ENCODE measurements around the gene ISCA2. TPM values are rescaled to one million over a fixed set of nuclear protein-coding genes. Genes with fewer than 3 reads are reported as not detected.

The ISCA2 gene
- total RNA-seq, 2 experiments from 2014 or later, result 38.4 to 50.0 TPM

GRCh38 chr14:74519316-74520074 is 25.9 kb downstream of the ISCA2 start:
- Histone ChIP-seq H2AFZ (ENCODE audit: low read length) (no peak overlapping the region), H3K9me3 (ENCODE audit: low read length) (no peaks in the 10 kb centered on the region), H3K79me2 (ENCODE audit: insufficient read depth, low read depth, low read length) (no peaks in the 10 kb centered on the region), H4K20me1 (ENCODE audit: insufficient read depth, low read length) (no peaks in the 10 kb centered on the region), H3K9me2 (ENCODE audit: insufficient read depth, low read length) (no peaks in the 10 kb centered on the region), H3K4me1 (ENCODE audit: insufficient read depth, low read length, poor library complexity, severe bottlenecking) (no peaks in the 10 kb centered on the region), H3K27ac (ENCODE audit: low read depth, low read length, poor library complexity, severe bottlenecking) (no peak overlapping the region), H3K4me3 (ENCODE audit: low read depth, low read length, poor library complexity, severe bottlenecking) (no peak overlapping the region), H3K4me2 (ENCODE audit: low read length) (no peak overlapping the region), H3K36me3 (ENCODE audit: insufficient read depth, low read length) (no peaks in the 10 kb centered on the region)
- intact Hi-C loops (cut with micrococcal nuclease; ENCODE audit: unreplicated experiment), result no loop called here
- BruUV-seq (replicated peaks), result no TSS peak
- ChIA-PET CTCF (ENCODE audit: unreplicated experiment) (no interaction called here), POLR2A (interaction anchor here (1.0 kb wide), 1 partner anchor 25 kb away, joined by 4 read pairs; no protein-coding TSS in a partner anchor)
- no peak for TF ChIP-seq EZH2phosphoT487 (IDR thresholded peaks at IDR 0.05; ENCODE audit: borderline replicate concordance, low read depth, low read length)
- no peak for DNase-seq (ENCODE audit: low spot score)

- Histone ChIP-seq H3K36me3 (ENCODE audit: insufficient read depth, low read length) (no peaks in the 10 kb centered on the region), H3K4me1 (ENCODE audit: insufficient read depth, low read length, poor library complexity, severe bottlenecking) (peaks cover 20% of the 10 kb centered on the region), H3K9me2 (ENCODE audit: insufficient read depth, low read length) (no peaks in the 10 kb centered on the region), H3K27ac (ENCODE audit: low read depth, low read length, poor library complexity, severe bottlenecking) (no peak overlapping the region), H3K79me2 (ENCODE audit: insufficient read depth, low read depth, low read length) (no peaks in the 10 kb centered on the region), H2AFZ (ENCODE audit: low read length) (no peak overlapping the region), H3K4me3 (ENCODE audit: low read depth, low read length, poor library complexity, severe bottlenecking) (no peak overlapping the region), H4K20me1 (ENCODE audit: insufficient read depth, low read length) (no peaks in the 10 kb centered on the region), H3K9me3 (ENCODE audit: low read length) (no peaks in the 10 kb centered on the region), H3K4me2 (ENCODE audit: low read length) (no peak overlapping the region)
- BruUV-seq (replicated peaks), result no TSS peak
- ChIA-PET CTCF (ENCODE audit: unreplicated experiment) (no interaction called here), POLR2A (no interaction called here)
- no peak for DNase-seq (ENCODE audit: low spot score)
- intact Hi-C loops (cut with micrococcal nuclease; ENCODE audit: unreplicated experiment), result no loop called here
- no peak for TF ChIP-seq EZH2phosphoT487 (IDR thresholded peaks at IDR 0.05; ENCODE audit: borderline replicate concordance, low read depth, low read length)
- TF ChIP-seq CTCF (conservative IDR thresholded peaks at IDR 0.05; ENCODE audit: low read length), result no peak
Measured at GRCh38 chr14:74521756-74522155, 28.2 kb downstream of the ISCA2 start.

- intact Hi-C loops (cut with micrococcal nuclease; ENCODE audit: unreplicated experiment), result no loop called here
- Histone ChIP-seq H4K20me1 (ENCODE audit: insufficient read depth, low read length) (no peaks in the 10 kb centered on the region), H3K9me3 (ENCODE audit: low read length) (no peaks in the 10 kb centered on the region), H3K4me2 (ENCODE audit: low read length) (no peak overlapping the region), H3K4me3 (ENCODE audit: low read depth, low read length, poor library complexity, severe bottlenecking) (no peak overlapping the region), H3K27ac (ENCODE audit: low read depth, low read length, poor library complexity, severe bottlenecking) (no peak overlapping the region), H3K79me2 (ENCODE audit: insufficient read depth, low read depth, low read length) (no peaks in the 10 kb centered on the region), H3K36me3 (ENCODE audit: insufficient read depth, low read length) (no peaks in the 10 kb centered on the region), H2AFZ (ENCODE audit: low read length) (no peak overlapping the region), H3K9me2 (ENCODE audit: insufficient read depth, low read length) (no peaks in the 10 kb centered on the region), H3K4me1 (ENCODE audit: insufficient read depth, low read length, poor library complexity, severe bottlenecking) (peaks cover 21% of the 10 kb centered on the region)
- no peak for TF ChIP-seq EZH2phosphoT487 (IDR thresholded peaks at IDR 0.05; ENCODE audit: borderline replicate concordance, low read depth, low read length)
- TF ChIP-seq CTCF (conservative IDR thresholded peaks at IDR 0.05; ENCODE audit: low read length), result no peak
- BruUV-seq (replicated peaks), result no TSS peak
- CTCF ChIA-PET (ENCODE audit: unreplicated experiment), result interaction anchor here (0.6 kb wide), 1 partner anchor 21 kb away, joined by 3 read pairs; no protein-coding TSS in a partner anchor
- POLR2A ChIA-PET, result no interaction called here
- DNase-seq (ENCODE audit: low spot score), result no peak
Measured at GRCh38 chr14:74522740-74523139, 29.2 kb downstream of the ISCA2 start.

Data from OCI-LY7 (cell line).